ENCODE data around the gene LRRC57. TPM values are rescaled to one million over a fixed set of nuclear protein-coding genes. Genes with fewer than 3 reads are reported as not detected.

Gene LRRC57
- total and polyA plus RNA-seq, 2 experiments from 2014 or later, result 14.4 to 15.1 TPM

- peaks cover 70% of the 10 kb centered on the region for H3K79me2 ChIP-seq (ENCODE audit: insufficient read depth)
These were observed 5.0 kb upstream of the LRRC57 start for GRCh38 chr15:42553554-42553953.

GRCh38 chr15:42549741-42550392 is 1.3 kb upstream of the LRRC57 start:
- Histone ChIP-seq H3K27me3 (replicated peaks; ENCODE audit: insufficient read depth) (no peaks in the 10 kb centered on the region), H3K4me3 (peak overlapping the region; percentile 91), H3K4me1 (ENCODE audit: insufficient read depth) (peaks cover 24% of the 10 kb centered on the region), H3K9ac (peak overlapping the region; percentile 92), H3K36me3 (ENCODE audit: low read depth) (peaks cover 8% of the 10 kb centered on the region; the same call in 1 of the 2 replicates), H2AFZ (peak overlapping the region; percentile 99; the same call in 1 of the 2 replicates), H3K27ac (no peak overlapping the region), H3K79me2 (ENCODE audit: insufficient read depth) (peaks cover 93% of the 10 kb centered on the region), H3F3A (ENCODE audit: insufficient read depth) (peaks cover 11% of the 10 kb centered on the region; the same call in 1 of the 2 replicates), H3K9me2 (ENCODE audit: insufficient read depth) (no peaks in the 10 kb centered on the region), H4K20me1 (ENCODE audit: insufficient read depth) (no peaks in the 10 kb centered on the region), H3K4me2 (ENCODE audit: unreplicated experiment) (peak overlapping the region; percentile 82), H3K9me3 (ENCODE audit: low read depth) (no peaks in the 10 kb centered on the region)
- 48 to 58% methylated on average over 12 of the region's 12 CpGs for WGBS, 2 experiments (ENCODE audit: low coverage in 1 of 2, low lambda C conversion rate in 2 of 2, missing lambda C conversion rate in 2 of 2)
- TF ChIP-seq EZH2 (IDR thresholded peaks at IDR 0.05; ENCODE audit: insufficient read depth, poor library complexity, severe bottlenecking), result no peak
- no peak for TF ChIP-seq EZH2phosphoT487 (IDR thresholded peaks at IDR 0.05; ENCODE audit: insufficient read depth, low read depth)
- in situ Hi-C loops (cut with MboI), result no loop called here
- peak; percentile 15 for DNase-seq

More at GRCh38 chr15:42553554-42553953, 5.0 kb upstream of the LRRC57 start:
- no peak overlapping the region for H3K4me2 ChIP-seq (ENCODE audit: unreplicated experiment)
- no peaks in the 10 kb centered on the region for H4K20me1 ChIP-seq (ENCODE audit: insufficient read depth)
- no peaks in the 10 kb centered on the region for H3K9me3 ChIP-seq (ENCODE audit: low read depth)
- in situ Hi-C loops (cut with MboI), result no loop called here
- TF ChIP-seq EZH2 (IDR thresholded peaks at IDR 0.05; ENCODE audit: insufficient read depth, poor library complexity, severe bottlenecking) (no peak), EZH2phosphoT487 (IDR thresholded peaks at IDR 0.05; ENCODE audit: insufficient read depth, low read depth) (no peak)
- no peak overlapping the region for H3K27ac ChIP-seq
- H3K27me3 ChIP-seq (replicated peaks; ENCODE audit: insufficient read depth), result no peaks in the 10 kb centered on the region
- H3K4me1 ChIP-seq (ENCODE audit: insufficient read depth), result peaks cover 6% of the 10 kb centered on the region; the same call in 1 of the 2 replicates
- H3K9ac ChIP-seq, result no peak overlapping the region
- H3K9me2 ChIP-seq (ENCODE audit: insufficient read depth), result no peaks in the 10 kb centered on the region
- no peak overlapping the region for H3K4me3 ChIP-seq
- no peaks in the 10 kb centered on the region for H3K36me3 ChIP-seq (ENCODE audit: low read depth)
- no peak overlapping the region for H2AFZ ChIP-seq
- no peak for DNase-seq
- 96 to 97% methylated on average over 1 of the region's 1 CpG for whole genome bisulfite sequencing, 2 experiments (ENCODE audit: low coverage in 1 of 2, low lambda C conversion rate in 2 of 2, missing lambda C conversion rate in 2 of 2)
- H3F3A ChIP-seq (ENCODE audit: insufficient read depth), result 0 out of 2 replicates have a peak, but pooled peaks cover 4% of the 10 kb centered on the region

GRCh38 chr15:42549032-42549491 is 469 bp upstream of the LRRC57 start:
- peak overlapping the region; percentile 92 for H3K9ac ChIP-seq
- H3K4me2 ChIP-seq (ENCODE audit: unreplicated experiment), result peak overlapping the region; percentile 82
- in situ Hi-C loops (cut with MboI), result no loop called here
- peaks cover 11% of the 10 kb centered on the region; the same call in 1 of the 2 replicates for H3F3A ChIP-seq (ENCODE audit: insufficient read depth)
- no peaks in the 10 kb centered on the region for H3K9me2 ChIP-seq (ENCODE audit: insufficient read depth)
- peak; percentile 60 for DNase-seq
- H3K27ac ChIP-seq, result peak overlapping the region; percentile 74
- peaks cover 24% of the 10 kb centered on the region for H3K4me1 ChIP-seq (ENCODE audit: insufficient read depth)
- no peaks in the 10 kb centered on the region for H3K9me3 ChIP-seq (ENCODE audit: low read depth)
- H3K27me3 ChIP-seq (replicated peaks; ENCODE audit: insufficient read depth), result no peaks in the 10 kb centered on the region
- H2AFZ ChIP-seq, result peak overlapping the region; percentile 99
- peaks cover 9% of the 10 kb centered on the region; the same call in 1 of the 2 replicates for H3K36me3 ChIP-seq (ENCODE audit: low read depth)
- H3K79me2 ChIP-seq (ENCODE audit: insufficient read depth), result peaks cover 85% of the 10 kb centered on the region
- no peaks in the 10 kb centered on the region for H4K20me1 ChIP-seq (ENCODE audit: insufficient read depth)
- peak overlapping the region; percentile 91 for H3K4me3 ChIP-seq
- 0% methylated on average over 15 of the region's 15 CpGs for WGBS, 2 experiments (ENCODE audit: low coverage in 1 of 2, low lambda C conversion rate in 2 of 2, missing lambda C conversion rate in 2 of 2)
- TF ChIP-seq EZH2 (IDR thresholded peaks at IDR 0.05; ENCODE audit: insufficient read depth, poor library complexity, severe bottlenecking), result no peak
- no peak for TF ChIP-seq EZH2phosphoT487 (IDR thresholded peaks at IDR 0.05; ENCODE audit: insufficient read depth, low read depth)

GRCh38 chr15:42547918-42548248 is 710 bp downstream of the LRRC57 start:
- TF ChIP-seq EZH2phosphoT487 (IDR thresholded peaks at IDR 0.05; ENCODE audit: insufficient read depth, low read depth), result no peak
- TF ChIP-seq EZH2 (IDR thresholded peaks at IDR 0.05; ENCODE audit: insufficient read depth, poor library complexity, severe bottlenecking), result no peak
- in situ Hi-C loops (cut with MboI), result no loop called here
- H3F3A ChIP-seq (ENCODE audit: insufficient read depth), result peaks cover 11% of the 10 kb centered on the region; the same call in 1 of the 2 replicates
- DNase-seq, result no peak
- H3K4me1 ChIP-seq (ENCODE audit: insufficient read depth), result peaks cover 24% of the 10 kb centered on the region
- peak overlapping the region; percentile 82 for H3K4me2 ChIP-seq (ENCODE audit: unreplicated experiment)
- no peaks in the 10 kb centered on the region for H3K9me2 ChIP-seq (ENCODE audit: insufficient read depth)
- WGBS, 2 experiments (ENCODE audit: low coverage in 1 of 2, low lambda C conversion rate in 2 of 2, missing lambda C conversion rate in 2 of 2), result 1% methylated on average over 9 of the region's 9 CpGs
- peak overlapping the region; percentile 99 for H2AFZ ChIP-seq
- H3K9ac ChIP-seq, result peak overlapping the region; percentile 92
- H3K9me3 ChIP-seq (ENCODE audit: low read depth), result no peaks in the 10 kb centered on the region
- H3K27ac ChIP-seq, result peak overlapping the region; percentile 74
- H4K20me1 ChIP-seq (ENCODE audit: insufficient read depth), result no peaks in the 10 kb centered on the region
- H3K79me2 ChIP-seq (ENCODE audit: insufficient read depth), result peaks cover 73% of the 10 kb centered on the region
- H3K4me3 ChIP-seq, result peak overlapping the region; percentile 91
- H3K27me3 ChIP-seq (replicated peaks; ENCODE audit: insufficient read depth), result no peaks in the 10 kb centered on the region
- H3K36me3 ChIP-seq (ENCODE audit: low read depth), result peaks cover 18% of the 10 kb centered on the region

All from GM23248 (cell line).